ENCODE data around the gene PRAMEF13. TPM values are rescaled to one million over a fixed set of nuclear protein-coding genes. Genes with fewer than 3 reads are reported as not detected.
"Not testable (repeated sequence)": the region's sequence is repeated elsewhere in the genome, so short reads cannot be mapped to it uniquely, and the experiment has no call there.

The PRAMEF13 gene
- total and polyA plus RNA-seq, 9 of the 15 experiments (the other 6 are each of a cell fraction or from before 2014, with no cell fraction given), result not detected

- H3K27ac ChIP-seq (ENCODE audit: extremely low read depth, low read depth, low read length); DNase-seq (ENCODE audit: extremely low read depth in 1 of 4, low spot score in 3 of 4); H4K20me1 ChIP-seq (replicated peaks; ENCODE audit: control insufficient read depth, insufficient read depth, low read length); ATAC-seq; H3K9ac ChIP-seq (ENCODE audit: insufficient read depth in 1 of 2, low read depth in 2 of 2, low read length in 2 of 2); H3K9me1 ChIP-seq (ENCODE audit: control insufficient read depth, insufficient read depth, low read length); H3K4me3 ChIP-seq; FAIRE-seq; H3K79me2 ChIP-seq (ENCODE audit: control insufficient read depth, insufficient read depth, low read length); intact Hi-C loops (cut with micrococcal nuclease); BruUV-seq (replicated peaks); H3K4me2 ChIP-seq (ENCODE audit: insufficient read depth, low read length); H3K36me3 ChIP-seq (ENCODE audit: control insufficient read depth, insufficient read depth, low read length); H3K4me1 ChIP-seq (replicated peaks in 1 of 2; ENCODE audit: control insufficient read depth in 2 of 2, insufficient read depth in 2 of 2, low read length in 2 of 2); H3K9me3 ChIP-seq (replicated peaks; ENCODE audit: control insufficient read depth, insufficient read depth, low read depth, low read length); H2AFZ ChIP-seq (ENCODE audit: low read depth, low read length); CTCF ChIA-PET (ENCODE audit: low intra/inter-chr PET ratio): not testable (repeated sequence)
- POLR2A ChIA-PET, result interaction anchor here (1.0 kb wide), 1 partner anchor 14 kb away, joined by 3 read pairs; the partner anchor contains the start of gene PRAMEF18
- WGBS (ENCODE audit: insufficient coverage, low coverage, missing lambda C conversion rate), result 0% methylated on average over 4 of the region's 4 CpGs
- in situ Hi-C loops (cut with MboI), result loop anchor here (25.0 kb wide), 1 partner anchor 127 kb away; the partner anchor contains the start of gene HNRNPCL2
- peaks cover 4 to 17% of the 10 kb centered on the region in 2 experiments; a peak in 4 of 5 replicates for H3K27me3 ChIP-seq (ENCODE audit: control insufficient read depth in 2 of 2, insufficient read depth in 2 of 2, low read length in 2 of 2)
- TF ChIP-seq ELF4 (CRISPR knock-in tag; IDR thresholded peaks at IDR 0.05), result 0 out of 2 replicates have a peak, but pooled peaks have one; percentile 6
- TF ChIP-seq, protein P1, sequence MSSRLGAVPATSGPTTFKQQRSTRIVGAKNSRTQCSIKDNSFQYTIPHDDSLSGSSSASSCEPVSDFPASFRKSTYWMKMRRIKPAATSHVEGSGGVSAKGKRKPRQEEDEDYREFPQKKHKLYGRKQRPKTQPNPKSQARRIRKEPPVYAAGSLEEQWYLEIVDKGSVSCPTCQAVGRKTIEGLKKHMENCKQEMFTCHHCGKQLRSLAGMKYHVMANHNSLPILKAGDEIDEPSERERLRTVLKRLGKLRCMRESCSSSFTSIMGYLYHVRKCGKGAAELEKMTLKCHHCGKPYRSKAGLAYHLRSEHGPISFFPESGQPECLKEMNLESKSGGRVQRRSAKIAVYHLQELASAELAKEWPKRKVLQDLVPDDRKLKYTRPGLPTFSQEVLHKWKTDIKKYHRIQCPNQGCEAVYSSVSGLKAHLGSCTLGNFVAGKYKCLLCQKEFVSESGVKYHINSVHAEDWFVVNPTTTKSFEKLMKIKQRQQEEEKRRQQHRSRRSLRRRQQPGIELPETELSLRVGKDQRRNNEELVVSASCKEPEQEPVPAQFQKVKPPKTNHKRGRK (tag; IDR thresholded peaks at IDR 0.05), result peak; percentile 92
Observed at GRCh38 chr1:13239633-13240032, 38.4 kb upstream of the PRAMEF13 start.

- ATAC-seq; H3K27ac ChIP-seq (ENCODE audit: extremely low read depth, low read depth, low read length); intact Hi-C loops (cut with micrococcal nuclease); H3K79me2 ChIP-seq (ENCODE audit: control insufficient read depth, insufficient read depth, low read length); H4K20me1 ChIP-seq (replicated peaks; ENCODE audit: control insufficient read depth, insufficient read depth, low read length); H2AFZ ChIP-seq (ENCODE audit: low read depth, low read length); H3K9me1 ChIP-seq (ENCODE audit: control insufficient read depth, insufficient read depth, low read length); CTCF ChIA-PET (ENCODE audit: low intra/inter-chr PET ratio); H3K4me1 ChIP-seq (replicated peaks in 1 of 2; ENCODE audit: control insufficient read depth in 2 of 2, insufficient read depth in 2 of 2, low read length in 2 of 2); H3K4me3 ChIP-seq; POLR2A ChIA-PET; BruUV-seq (replicated peaks); H3K36me3 ChIP-seq (ENCODE audit: control insufficient read depth, insufficient read depth, low read length); H3K9ac ChIP-seq (ENCODE audit: insufficient read depth in 1 of 2, low read depth in 2 of 2, low read length in 2 of 2); DNase-seq (ENCODE audit: extremely low read depth in 1 of 4, low spot score in 3 of 4); H3K4me2 ChIP-seq (ENCODE audit: insufficient read depth, low read length); FAIRE-seq; H3K9me3 ChIP-seq (replicated peaks; ENCODE audit: control insufficient read depth, insufficient read depth, low read depth, low read length): not testable (repeated sequence)
- in situ Hi-C loops (cut with MboI), result loop anchor here (25.0 kb wide), 1 partner anchor 125 kb away; the partner anchor contains the start of gene HNRNPCL2
- WGBS (ENCODE audit: insufficient coverage, low coverage, missing lambda C conversion rate), result 0% methylated on average over 4 of the region's 4 CpGs
- H3K27me3 ChIP-seq (ENCODE audit: control insufficient read depth in 2 of 2, insufficient read depth in 2 of 2, low read length in 2 of 2), result peaks cover 6 to 15% of the 10 kb centered on the region in 2 experiments; a peak in 4 of 5 replicates
Observed at GRCh38 chr1:13237572-13237971, 36.4 kb upstream of the PRAMEF13 start.

- ATAC-seq; BruUV-seq (replicated peaks); H3K36me3 ChIP-seq (ENCODE audit: control insufficient read depth, insufficient read depth, low read length); CTCF ChIA-PET (ENCODE audit: low intra/inter-chr PET ratio); H3K9ac ChIP-seq (ENCODE audit: insufficient read depth in 1 of 2, low read depth in 2 of 2, low read length in 2 of 2); FAIRE-seq; H3K9me1 ChIP-seq (ENCODE audit: control insufficient read depth, insufficient read depth, low read length); H3K4me2 ChIP-seq (ENCODE audit: insufficient read depth, low read length); H2AFZ ChIP-seq (ENCODE audit: low read depth, low read length); H3K79me2 ChIP-seq (ENCODE audit: control insufficient read depth, insufficient read depth, low read length); H3K4me3 ChIP-seq; intact Hi-C loops (cut with micrococcal nuclease); H3K27ac ChIP-seq (ENCODE audit: extremely low read depth, low read depth, low read length); H3K9me3 ChIP-seq (replicated peaks; ENCODE audit: control insufficient read depth, insufficient read depth, low read depth, low read length); H3K4me1 ChIP-seq (replicated peaks in 1 of 2; ENCODE audit: control insufficient read depth in 2 of 2, insufficient read depth in 2 of 2, low read length in 2 of 2); H4K20me1 ChIP-seq (replicated peaks; ENCODE audit: control insufficient read depth, insufficient read depth, low read length); DNase-seq (ENCODE audit: extremely low read depth in 1 of 4, low spot score in 3 of 4): not testable (repeated sequence)
- 4% methylated on average over 1 of the region's 1 CpG for WGBS (ENCODE audit: insufficient coverage, low coverage, missing lambda C conversion rate)
- POLR2A ChIA-PET, result interaction anchor here (0.5 kb wide), 1 partner anchor 692 kb away, joined by 3 read pairs; no protein-coding TSS in a partner anchor
- in situ Hi-C loops (cut with MboI), result loop anchor here (5.0 to 25.0 kb wide), 3 partner anchors 122 to 282 kb away; partner anchors contain the start of gene HNRNPCL2
- peaks cover 6 to 15% of the 10 kb centered on the region in 2 experiments; a peak in 4 of 5 replicates for H3K27me3 ChIP-seq (ENCODE audit: control insufficient read depth in 2 of 2, insufficient read depth in 2 of 2, low read length in 2 of 2)
Observed at GRCh38 chr1:13234057-13234456, 32.8 kb upstream of the PRAMEF13 start.
